GM18870 (cell line): Measurements from ENCODE around the gene CBFA2T2.

Experiments
- ATAC-seq: cut with Tn5 transposase; IDR thresholded peaks from one replicate; pipeline ENCODE4 v1.9.1; 2021; ENCODE audit warnings: moderate library complexity; ENCODE audit not compliant: unreplicated experiment

CBFA2T2 gene

DNA sequence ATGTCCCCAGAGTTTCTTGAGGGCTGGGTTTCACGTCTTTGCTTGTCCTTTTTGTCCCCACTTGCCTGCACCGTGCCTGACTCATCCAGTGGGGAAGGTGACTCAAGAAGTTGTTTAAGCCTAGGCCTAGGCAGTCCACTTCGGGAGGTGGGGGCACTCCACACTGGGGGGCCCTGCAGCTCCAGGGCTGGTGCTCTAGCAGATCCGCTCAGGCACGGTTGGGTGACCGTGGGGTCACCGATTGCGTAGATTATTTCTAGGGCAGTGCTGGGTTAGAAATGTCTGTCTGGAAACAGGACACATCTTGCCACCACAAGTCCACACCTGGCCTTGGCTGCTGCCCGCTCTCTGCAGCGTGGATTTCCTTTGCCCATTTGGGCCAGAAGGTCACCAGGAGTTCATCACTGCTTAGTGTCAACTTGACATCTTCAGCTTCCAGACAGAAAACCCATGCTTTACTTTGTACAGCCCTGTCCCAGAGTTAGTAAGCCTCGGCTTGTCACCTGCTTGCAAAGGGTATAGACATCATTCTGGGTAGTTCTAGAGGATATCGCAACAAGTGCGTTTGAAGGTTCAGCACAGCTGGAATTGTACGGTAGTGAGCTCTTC, 158.6 kb downstream of the CBFA2T2 start:
- no peak for ATAC-seq

DNA sequence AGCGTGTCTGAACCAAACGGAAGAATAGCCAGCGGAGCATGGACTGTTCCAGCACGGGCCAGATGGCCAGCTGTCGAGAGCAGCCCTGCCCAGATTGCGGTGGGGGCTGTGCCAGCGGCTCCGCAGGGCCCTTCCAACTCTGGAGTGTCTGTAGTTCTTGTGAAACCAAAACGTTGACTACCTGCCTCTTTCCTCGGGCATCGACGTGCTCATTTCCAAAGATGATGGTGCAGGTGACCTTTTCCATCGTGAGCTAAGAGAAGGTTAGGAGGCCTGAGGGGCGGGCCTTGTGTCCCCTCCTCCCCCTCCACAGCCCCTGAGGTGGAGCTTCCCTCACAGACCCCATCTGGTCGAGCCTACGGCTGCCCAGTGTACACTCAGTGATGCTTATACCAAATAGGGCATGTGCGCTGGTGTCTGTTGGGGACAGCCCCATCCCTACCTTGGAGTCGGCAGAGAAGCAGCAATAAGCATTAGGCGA, 159.3 kb downstream of the CBFA2T2 start:
- ATAC-seq: no peak

GRCh38 chr20:33650111-33650752, 160.3 kb downstream of the CBFA2T2 start:
- no peak for ATAC-seq

DNA sequence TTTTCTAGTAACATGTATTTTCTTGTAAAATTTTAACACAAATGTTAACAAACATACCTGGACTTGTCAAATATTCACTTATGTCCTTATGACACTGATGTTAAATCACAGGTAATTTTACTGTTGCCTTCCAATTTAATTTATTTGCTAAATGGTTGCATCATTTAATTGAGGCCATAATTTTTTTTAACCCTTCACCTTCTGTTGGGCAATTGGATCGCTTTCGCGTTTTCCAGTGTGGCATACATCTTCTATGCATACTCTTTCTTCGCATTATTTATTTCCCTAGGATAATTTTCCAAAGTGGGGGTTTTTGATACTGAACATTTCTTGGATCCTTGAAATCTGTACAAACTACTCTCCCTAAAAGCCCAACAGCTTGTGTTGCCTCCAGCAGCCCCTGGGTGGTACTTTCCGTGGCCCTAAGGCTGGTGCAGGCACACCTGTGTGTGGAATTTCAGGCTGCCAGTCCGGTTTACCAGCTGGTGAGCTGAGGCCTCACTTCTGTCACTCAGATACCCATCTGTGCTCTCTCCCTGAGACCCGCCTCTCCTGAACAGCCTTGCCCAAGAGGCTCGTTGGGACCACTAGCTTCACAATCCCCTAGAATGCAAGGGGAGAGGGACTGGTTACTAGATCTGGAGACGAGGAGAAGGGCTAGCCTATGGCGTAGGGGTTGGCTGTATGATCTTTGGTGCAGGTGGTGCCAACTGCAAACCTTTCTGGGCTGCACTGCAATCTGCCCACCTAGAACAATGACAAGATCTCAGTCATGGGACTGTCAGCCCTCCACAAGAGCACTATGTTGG, 161.1 kb downstream of the CBFA2T2 start:
- no peak for ATAC-seq

DNA sequence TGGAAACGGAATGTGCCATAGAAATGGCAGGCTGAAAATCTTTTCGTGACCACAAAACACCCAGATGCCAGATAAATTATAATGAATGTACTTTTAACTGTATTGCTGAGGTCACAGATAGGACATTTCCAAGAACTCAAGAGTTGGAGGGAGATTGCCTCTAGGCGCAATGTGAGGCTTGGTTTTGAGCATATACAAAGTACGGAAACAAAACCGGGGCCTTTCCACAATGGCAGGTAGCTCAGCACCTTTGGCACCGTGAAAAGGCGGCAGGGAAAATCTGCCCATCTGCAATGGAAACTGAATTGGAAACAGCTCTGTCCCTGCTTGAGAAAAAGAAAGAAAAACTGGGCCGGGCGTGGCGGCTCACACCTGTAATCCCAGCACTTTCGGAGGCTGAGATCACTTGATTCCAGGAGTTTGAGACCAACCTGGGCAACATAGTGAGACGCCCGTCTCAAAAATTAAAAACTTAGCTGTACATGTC, 161.7 kb downstream of the CBFA2T2 start:
- no peak for ATAC-seq

- ATAC-seq: no peak
These were observed 163.5 kb downstream of the CBFA2T2 start for GRCh38 chr20:33653218-33653899.

DNA sequence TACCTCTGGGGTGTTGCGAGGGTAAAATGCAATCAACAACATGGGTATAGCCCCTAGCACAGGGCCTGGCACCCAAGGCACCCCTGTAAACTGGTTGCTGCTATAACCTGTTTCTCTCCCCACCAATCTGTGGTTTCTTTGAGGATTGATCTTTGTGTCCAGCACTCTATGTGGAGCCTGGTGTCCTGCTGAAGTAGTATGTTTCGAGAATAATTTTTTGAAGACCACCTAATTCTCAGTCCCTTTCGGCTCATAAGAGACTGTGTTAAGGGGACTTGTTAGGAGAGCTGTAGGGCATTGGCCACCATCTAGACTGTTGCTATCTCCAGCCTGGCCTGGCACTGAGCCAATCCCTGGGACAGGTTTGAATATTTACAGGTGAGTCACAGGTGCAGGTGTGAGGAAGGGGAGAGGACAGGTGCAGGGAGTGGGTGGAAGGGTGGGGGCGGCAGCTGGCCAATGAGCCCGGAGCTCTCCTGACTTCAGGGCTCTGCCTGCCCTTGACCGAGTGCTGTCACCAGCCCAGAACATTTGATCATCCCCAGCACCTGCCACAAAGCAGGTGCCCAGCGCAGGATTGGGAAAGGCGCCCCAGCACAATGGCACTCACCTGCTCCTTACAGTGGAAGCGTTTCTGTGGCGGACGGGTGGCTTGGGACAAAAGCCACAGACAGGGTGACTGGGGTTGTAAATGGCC, 164.2 kb downstream of the CBFA2T2 start:
- ATAC-seq: no peak

DNA sequence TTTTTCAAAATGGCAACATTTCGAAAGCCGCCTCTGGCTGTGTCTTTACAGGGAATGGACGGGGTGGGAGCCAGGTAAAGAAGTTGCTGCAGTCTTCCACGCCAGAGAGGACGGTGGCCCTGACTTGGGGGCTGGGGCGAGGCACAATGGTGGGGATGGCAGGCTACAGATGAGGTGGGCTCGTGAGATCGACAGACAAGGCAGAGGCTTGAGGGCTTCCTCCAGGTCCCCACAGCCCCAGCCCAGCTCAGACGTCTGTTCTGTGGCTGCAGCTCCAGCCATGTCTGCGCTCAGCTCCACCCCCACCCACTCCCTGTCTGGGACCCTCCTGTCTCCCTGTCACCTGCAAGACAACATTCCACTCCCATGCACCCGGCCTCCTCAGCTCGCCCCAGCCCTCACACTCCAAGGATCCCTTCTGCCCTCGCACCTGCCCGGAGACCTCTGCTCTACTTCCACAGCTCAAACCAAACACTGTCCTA, 164.8 kb downstream of the CBFA2T2 start:
- no peak for ATAC-seq

DNA sequence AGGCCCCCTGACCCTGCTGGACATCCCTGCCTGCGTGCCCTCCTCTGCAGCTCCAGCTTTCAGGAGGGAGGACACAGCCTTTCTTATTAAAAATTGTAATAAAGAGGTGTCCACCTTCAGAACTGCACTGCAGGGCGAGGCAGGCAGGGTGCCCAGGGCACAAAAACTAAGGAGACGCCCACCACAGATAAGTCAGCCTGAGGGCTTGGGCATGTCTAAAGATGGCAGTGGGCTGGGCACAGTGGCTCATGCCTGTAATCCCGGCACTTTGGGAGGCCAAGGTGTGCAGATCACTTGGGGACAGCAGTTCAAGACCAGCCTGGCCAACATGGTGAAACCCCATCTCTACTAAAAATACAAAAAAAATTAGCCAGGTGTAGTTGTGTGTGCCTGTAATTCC, 165.3 kb downstream of the CBFA2T2 start:
- ATAC-seq: no peak

DNA sequence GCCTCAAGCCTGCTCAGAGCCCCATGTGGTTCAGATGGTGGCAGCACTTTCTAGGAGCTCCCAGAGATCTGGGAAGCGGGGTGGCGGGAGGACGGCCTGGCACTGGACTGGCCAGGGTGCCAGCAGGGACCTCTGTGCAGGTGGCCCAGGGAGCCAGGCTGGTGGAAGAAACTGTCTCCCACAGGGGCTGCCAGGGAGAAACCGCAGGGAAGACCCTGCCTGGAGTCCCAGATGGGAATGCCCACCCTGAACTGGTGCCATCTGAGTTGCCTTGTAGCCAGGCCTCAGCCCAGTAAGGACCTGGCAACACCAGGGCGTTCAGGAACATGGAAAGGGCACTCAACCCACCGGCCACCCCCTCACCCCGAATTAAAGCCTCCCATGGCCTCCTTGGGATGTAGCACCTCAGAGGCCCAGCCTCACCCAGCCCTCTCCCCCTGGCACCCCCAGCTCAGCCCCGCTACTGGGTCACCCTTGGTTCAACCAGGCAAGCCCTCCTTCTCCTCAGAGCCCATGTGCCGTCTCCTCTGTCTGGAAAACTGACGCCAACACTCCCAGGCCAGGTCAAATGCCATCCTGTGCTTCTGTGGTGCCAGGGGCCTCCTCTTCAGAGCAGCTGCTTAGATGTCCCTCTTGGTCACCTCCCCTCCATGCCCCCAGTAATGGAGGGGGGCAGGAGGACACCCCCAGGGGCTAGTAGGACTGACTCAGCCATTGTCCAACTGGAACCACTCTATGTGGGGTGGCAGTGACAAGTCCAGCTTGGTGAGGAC, 166.3 kb downstream of the CBFA2T2 start:
- no peak for ATAC-seq

DNA sequence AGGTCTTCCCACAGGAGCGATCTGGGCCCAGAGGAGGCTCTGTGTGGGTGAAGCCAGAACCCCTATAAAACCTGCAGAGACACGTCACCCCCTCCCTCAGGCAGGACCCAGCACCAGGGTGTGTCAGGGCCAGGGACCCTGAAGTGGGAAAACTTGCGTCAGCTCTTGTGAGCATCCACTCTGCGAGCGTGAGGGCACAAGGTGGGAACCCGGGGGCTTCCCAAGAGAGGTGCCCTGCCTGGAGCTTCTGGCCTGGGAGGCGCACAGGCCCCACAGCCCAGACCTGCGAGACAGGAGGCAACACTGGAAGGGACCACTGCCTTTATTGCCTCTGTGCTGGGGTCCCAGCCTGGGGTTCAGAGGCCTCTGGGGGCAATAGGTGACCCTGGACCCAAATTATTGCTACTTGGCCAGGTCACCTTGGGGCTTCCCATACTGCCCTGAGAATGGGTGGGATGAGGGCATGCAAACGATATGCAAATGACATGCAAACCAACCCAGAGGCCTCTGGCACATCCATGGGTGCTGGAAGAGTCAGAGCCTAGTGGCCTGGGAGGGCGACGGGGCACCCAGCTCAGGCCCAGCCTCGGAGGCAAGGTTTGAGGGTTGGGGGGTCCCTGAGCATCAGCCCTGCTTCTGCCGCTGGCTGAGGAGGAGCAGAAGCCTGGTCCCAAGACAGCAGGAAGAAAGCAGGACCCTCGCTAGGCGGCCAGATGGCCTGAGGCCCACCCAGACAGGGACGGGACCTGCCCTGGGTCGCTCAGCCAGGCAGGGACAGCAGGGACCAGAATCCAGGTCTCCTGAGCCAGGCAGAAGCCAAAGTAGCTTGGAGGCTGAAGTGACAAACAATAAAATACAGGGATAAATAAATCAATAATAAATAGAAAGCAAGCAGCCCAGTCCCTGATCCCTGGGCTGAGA, 167.1 kb downstream of the CBFA2T2 start:
- no peak for ATAC-seq

DNA sequence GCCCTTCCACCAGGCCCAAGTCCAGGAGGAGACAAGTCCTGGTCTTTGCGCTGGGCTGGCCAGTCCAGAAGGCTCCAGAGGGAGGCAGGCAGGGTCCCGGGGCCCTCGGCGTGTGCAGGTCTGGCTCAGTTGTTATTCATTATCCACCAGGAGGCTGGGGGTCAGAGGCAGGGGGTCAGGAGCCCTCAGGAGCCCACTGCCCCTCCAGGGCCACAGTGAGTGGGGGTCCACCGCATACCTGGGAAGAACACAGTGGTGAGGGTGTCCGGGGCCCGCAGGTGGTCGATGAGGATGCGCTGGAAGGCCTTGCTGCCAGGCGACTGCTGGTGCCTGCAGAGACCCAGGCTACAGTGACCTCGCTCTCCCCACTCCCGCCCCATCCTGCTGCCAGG, 167.8 kb downstream of the CBFA2T2 start:
- no peak for ATAC-seq

DNA sequence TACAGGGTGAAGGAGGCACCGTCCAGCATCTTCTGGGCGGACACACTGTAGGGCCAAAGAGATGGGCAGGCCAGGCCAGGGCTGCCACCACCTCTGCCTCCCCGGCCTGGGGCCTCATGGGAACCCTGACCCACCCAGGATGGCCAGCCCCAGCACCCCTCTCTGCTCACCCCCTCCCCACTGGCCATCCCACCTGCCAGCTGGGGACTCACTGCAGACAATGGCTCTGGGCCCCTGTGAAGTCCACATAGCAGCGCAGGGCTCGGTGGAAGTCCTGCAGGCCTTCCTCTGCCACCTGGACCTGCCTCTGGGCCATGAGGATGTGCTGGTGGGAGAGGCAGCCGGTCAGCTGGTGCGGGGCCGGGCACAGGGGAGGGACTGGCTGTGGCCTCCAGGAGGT, 168.6 kb downstream of the CBFA2T2 start:
- ATAC-seq: no peak

- no peak for ATAC-seq
These were observed 169.0 kb downstream of the CBFA2T2 start for GRCh38 chr20:33658929-33659328.

DNA sequence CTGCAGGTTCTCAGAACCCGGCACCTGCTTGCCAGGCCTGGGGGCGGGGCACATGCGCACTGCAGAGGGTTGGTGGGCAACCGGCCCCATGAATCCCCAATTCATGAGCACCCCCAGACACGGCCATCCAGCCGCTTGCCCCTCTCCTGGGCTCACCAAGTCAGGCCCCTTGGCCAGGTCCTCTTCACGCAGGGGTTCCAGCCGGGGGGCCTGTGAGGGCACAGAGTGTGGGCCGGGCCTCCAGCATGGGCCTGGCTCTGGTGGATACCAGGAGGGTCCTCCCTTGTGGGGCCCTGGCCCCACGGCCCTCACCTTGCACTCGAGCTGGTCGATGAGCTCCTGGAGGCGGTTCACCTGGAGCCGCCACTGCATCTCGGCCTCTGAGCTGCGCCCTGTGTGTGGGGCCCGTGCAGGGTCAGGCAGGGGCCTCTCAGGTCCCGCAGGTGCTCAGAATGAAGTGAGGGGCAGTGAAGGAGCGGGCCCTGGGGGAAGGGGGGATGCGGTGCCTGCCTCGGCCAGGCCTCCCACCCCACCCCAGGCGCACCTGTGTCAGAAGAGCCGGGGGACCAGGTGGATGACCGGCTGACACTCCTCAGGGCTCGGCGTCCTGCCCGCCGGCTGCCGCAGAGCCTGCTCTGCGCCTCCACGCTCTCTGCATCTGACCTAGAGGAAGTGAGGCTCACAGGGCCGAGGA, 169.6 kb downstream of the CBFA2T2 start:
- ATAC-seq: no peak

DNA sequence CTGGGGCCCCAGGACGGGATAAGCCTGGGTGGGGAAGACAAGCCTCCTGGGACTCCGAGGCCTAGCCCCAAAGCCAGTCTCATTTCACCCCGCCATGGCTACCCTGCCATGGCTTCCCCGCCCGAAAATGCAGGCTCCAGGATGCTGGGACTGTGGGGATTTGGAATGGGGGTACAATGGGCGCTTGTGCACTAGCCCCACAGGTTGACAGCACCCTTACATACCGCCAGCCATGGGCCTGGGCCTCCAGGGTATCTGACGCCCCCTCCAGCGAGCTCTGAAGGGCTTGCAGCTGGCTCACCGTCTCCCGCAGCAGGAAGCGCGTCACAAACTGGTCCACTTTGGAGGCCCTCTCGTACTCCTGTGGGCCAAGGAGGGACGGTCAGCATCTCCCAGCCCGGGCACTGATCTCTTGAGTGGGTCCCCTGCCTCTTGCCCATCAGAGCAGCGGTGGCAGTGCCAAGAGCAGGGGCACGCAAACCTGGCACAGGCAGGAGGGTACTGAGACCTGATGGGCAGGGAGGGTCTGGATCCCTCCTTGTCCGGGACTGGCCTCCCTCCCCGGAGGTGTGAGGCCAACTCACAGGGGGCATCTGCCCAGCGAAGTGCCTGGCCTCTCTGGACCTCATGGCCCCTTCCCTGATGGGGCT, 170.3 kb downstream of the CBFA2T2 start:
- ATAC-seq: no peak

DNA sequence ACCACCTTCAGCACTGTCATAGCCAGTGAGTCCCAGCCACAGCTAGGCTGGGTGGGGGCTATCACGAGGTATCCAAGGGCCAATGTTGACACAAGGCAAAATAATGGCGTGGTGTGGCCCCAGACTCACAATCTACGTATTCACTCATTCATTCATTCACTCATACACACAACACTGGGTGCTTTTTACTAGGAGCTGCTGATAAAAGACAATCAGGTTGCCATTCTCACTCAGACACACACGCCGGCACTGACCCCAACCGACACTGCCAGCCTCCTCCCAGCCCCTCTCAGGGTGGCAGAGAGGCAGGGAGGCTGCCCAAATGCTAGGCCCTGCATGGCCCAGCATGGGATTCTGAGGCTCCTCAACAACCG, 170.8 kb downstream of the CBFA2T2 start:
- no peak for ATAC-seq

DNA sequence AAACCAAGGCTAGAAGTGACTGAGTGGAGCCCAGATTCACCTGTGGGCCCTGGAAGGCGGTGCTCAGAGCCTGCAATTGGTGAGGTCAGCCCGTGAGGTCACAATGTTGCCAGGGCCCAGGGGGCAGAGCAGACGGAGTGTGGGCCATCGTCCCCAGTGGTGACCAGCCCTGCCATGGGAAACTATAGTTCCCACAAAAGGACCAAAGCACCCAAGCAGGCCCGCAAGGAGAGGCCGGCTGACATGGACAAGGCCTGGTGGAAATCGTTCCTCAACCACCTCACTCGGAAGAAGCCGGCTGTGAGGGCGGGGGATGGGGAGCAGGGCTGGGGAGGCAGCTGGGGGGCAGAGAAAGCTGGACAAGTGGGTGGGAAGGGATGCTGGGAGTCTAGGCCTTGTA, 172.3 kb downstream of the CBFA2T2 start, which contains the start of gene C20orf144:
Gene C20orf144, plus strand, starts transcription at position 156 of the 400 bp plus-strand sequence. Its CDS starts 19 bp downstream, at position 175.
- ATAC-seq: no peak
